Measurements from ENCODE around the gene CD96. TPM values are rescaled to one million over a fixed set of nuclear protein-coding genes. Genes with fewer than 3 reads are reported as not detected.

The CD96 gene
- total RNA-seq, 4 donors from 2014 or later, result 3.8 to 5.0 (median 4.2) TPM

- DNase-seq (ENCODE audit: low spot score) (no peak), ATAC-seq (ENCODE audit: low FRiP score) (no peak)
- no peak for TF ChIP-seq CTCF (IDR thresholded peaks at IDR 0.05)
Observed at GRCh38 chr3:111592143-111592542, 50.1 kb downstream of the CD96 start.

- TF ChIP-seq CTCF (IDR thresholded peaks at IDR 0.05), result no peak
- ATAC-seq (ENCODE audit: low FRiP score) (no peak), DNase-seq (ENCODE audit: low spot score) (no peak)
Observed at GRCh38 chr3:111592936-111593335, 50.9 kb downstream of the CD96 start.

- no peak for TF ChIP-seq CTCF (IDR thresholded peaks at IDR 0.05)
- ATAC-seq (ENCODE audit: low FRiP score) (no peak), DNase-seq (ENCODE audit: low spot score) (no peak)
Observed at GRCh38 chr3:111593666-111594065, 51.7 kb downstream of the CD96 start.

- ATAC-seq (ENCODE audit: low FRiP score), result no peak
- TF ChIP-seq CTCF (IDR thresholded peaks at IDR 0.05), result no peak
- DNase-seq (ENCODE audit: low spot score), result no peak
Observed at GRCh38 chr3:111594205-111594604, 52.2 kb downstream of the CD96 start.

- DNase-seq (ENCODE audit: low spot score) (no peak), ATAC-seq (ENCODE audit: low FRiP score) (no peak)
- TF ChIP-seq CTCF (IDR thresholded peaks at IDR 0.05), result no peak
Observed at GRCh38 chr3:111594781-111595180, 52.8 kb downstream of the CD96 start.

- DNase-seq (ENCODE audit: low spot score) (no peak), ATAC-seq (ENCODE audit: low FRiP score) (no peak)
- no peak for TF ChIP-seq CTCF (IDR thresholded peaks at IDR 0.05)
Observed at GRCh38 chr3:111595232-111595631, 53.2 kb downstream of the CD96 start, which contains the start of gene ZBED2. Gene ZBED2 (minus strand): TSS chr3:111595346. CDS start chr3:111594201, 1,145 bp downstream.

- no peak for TF ChIP-seq CTCF (IDR thresholded peaks at IDR 0.05)
- DNase-seq (ENCODE audit: low spot score) (no peak), ATAC-seq (ENCODE audit: low FRiP score) (no peak)
Observed at GRCh38 chr3:111596328-111596727, 54.3 kb downstream of the CD96 start.
